Nephron progenitor cell (in vitro differentiated cells): ENCODE results near the gene PFKP.
A peak's percentile ranks its signal among the peaks of the same experiment; 100 is the strongest.

Experiments used
- DNase-seq: peaks from one replicate; pipeline ENCODE4 v3.0.0; 2021
- H3K27ac Mint-ChIP-seq: 2 replicates; pipeline ENCODE4 v1.8.0; 2021; ENCODE audit warnings: mild to moderate bottlenecking, moderate library complexity, mixed read lengths
- H3K27me3 Mint-ChIP-seq: 2 replicates; pipeline ENCODE4 v1.8.0; 2021; ENCODE audit warnings: mild to moderate bottlenecking, low read depth, mixed read lengths; ENCODE audit not compliant: poor library complexity
- H3K36me3 Mint-ChIP-seq: 2 replicates; pipeline ENCODE4 v1.8.0; 2021; ENCODE audit warnings: low read depth, mixed read lengths
- H3K4me1 Mint-ChIP-seq: 2 replicates; pipeline ENCODE4 v1.8.0; 2021; ENCODE audit warnings: mixed read lengths
- H3K4me3 Mint-ChIP-seq: 2 replicates; pipeline ENCODE4 v1.8.0; 2021; ENCODE audit warnings: mild to moderate bottlenecking, moderate library complexity, mixed read lengths
- H3K9me3 Mint-ChIP-seq: 2 replicates; pipeline ENCODE4 v1.8.0; 2021; ENCODE audit warnings: mild to moderate bottlenecking, moderate library complexity, mixed read lengths
- TF ChIP-seq, protein P1 (sequence below): fragments of 200-600 bp; sonication (generic); IDR thresholded peaks from 2 replicates; pipeline ENCODE4 v1.5.0; 2021; ENCODE audit warnings: antibody characterized with exemption

PFKP gene

DNA sequence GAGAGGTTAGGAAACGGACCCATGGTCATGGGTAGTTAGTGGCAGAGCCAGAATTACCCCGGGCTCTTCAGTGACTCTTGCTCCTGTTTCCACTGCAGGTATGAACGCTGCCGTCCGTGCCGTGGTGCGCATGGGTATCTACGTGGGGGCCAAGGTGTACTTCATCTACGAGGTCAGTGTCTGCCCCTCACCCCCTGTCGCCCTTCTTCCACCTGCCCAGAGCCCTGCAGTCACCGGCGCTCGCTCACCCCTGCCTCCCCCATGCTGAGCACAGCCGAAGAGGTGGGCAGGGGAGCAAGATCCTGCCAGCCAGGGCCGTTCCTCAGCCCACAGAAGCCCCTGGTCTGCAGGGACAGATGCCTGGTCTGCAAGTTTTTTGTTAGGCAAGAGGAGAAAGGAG lies 14.9 kb downstream of the PFKP start:
- Mint-ChIP-seq H3K4me1 (peaks cover 40% of the 10 kb centered on the region), H3K9me3 (no peaks in the 10 kb centered on the region), H3K4me3 (no peak overlapping the region), H3K36me3 (peaks cover 4% of the 10 kb centered on the region), H3K27ac (no peak overlapping the region), H3K27me3 (peaks cover 14% of the 10 kb centered on the region)
- TF ChIP-seq, protein P1, sequence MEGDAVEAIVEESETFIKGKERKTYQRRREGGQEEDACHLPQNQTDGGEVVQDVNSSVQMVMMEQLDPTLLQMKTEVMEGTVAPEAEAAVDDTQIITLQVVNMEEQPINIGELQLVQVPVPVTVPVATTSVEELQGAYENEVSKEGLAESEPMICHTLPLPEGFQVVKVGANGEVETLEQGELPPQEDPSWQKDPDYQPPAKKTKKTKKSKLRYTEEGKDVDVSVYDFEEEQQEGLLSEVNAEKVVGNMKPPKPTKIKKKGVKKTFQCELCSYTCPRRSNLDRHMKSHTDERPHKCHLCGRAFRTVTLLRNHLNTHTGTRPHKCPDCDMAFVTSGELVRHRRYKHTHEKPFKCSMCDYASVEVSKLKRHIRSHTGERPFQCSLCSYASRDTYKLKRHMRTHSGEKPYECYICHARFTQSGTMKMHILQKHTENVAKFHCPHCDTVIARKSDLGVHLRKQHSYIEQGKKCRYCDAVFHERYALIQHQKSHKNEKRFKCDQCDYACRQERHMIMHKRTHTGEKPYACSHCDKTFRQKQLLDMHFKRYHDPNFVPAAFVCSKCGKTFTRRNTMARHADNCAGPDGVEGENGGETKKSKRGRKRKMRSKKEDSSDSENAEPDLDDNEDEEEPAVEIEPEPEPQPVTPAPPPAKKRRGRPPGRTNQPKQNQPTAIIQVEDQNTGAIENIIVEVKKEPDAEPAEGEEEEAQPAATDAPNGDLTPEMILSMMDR, result no peak
- no peak for DNase-seq

DNA sequence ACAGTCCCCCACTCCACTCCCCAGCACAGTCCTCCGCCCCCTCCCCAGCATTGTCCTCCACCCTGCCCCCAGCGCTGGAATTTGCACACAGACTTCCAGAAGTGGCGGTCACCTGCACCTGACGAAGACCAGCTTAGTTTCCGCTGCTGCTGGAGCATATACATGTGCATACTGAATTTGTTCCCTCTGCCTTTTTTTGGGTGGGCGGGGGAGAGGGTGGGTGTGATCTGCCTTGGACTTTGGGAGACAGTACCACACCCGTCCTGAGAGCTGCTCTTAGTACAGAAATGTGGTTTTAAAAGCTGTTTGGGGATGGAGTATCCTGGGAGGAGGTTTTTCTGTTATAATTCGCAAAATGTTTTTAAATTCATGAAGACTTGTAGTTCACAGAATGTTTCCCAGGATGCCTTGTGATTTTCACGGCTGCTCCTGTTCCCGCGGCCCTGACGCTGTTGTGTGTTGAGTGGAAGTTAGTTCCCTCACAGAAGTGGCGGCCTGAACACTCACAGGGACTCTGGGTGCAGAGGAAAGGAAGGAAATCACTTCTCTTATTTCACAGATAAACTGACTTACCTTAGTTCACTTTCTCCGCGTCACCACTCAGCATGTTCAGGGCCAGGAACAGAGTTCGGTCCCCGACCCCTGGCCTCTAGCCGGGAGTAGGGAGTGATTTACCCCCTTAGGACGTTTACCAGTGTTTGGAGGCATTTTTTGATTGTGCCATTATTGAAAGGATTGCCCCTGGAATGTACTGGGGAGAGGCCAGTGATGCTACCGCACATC lies 18.6 kb downstream of the PFKP start:
- no peaks in the 10 kb centered on the region for H3K9me3 Mint-ChIP-seq
- peaks cover 11% of the 10 kb centered on the region for H3K27me3 Mint-ChIP-seq
- H3K4me1 Mint-ChIP-seq, result peaks cover 29% of the 10 kb centered on the region
- no peaks in the 10 kb centered on the region for H3K36me3 Mint-ChIP-seq
- H3K27ac Mint-ChIP-seq, result peak overlapping the region; percentile 94
- DNase-seq, result no peak
- H3K4me3 Mint-ChIP-seq, result no peak overlapping the region
- TF ChIP-seq, protein P1, result no peak

DNA sequence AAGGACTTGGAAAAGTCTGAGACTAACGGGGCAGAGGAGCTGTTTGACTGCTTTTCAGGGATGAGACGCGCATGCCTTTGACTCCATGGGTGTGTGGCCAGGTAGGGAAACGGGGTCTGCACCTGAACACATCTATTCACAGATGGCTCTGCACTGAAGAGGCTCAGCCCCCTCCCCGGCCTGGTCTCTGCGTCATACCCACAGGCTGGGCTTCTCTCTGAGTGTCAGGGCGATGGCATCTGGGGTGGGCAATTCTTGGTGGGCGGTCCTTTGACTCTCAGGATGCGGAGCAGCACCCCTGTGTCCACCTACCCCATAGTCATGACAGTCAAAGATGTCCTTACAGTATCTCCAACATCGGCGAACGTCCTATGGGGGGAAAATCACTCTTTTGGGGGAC lies 23.0 kb downstream of the PFKP start:
- no peaks in the 10 kb centered on the region for H3K9me3 Mint-ChIP-seq
- peak overlapping the region; percentile 47 for H3K27ac Mint-ChIP-seq
- DNase-seq, result no peak
- H3K27me3 Mint-ChIP-seq, result peaks cover 2% of the 10 kb centered on the region
- H3K4me3 Mint-ChIP-seq, result no peak overlapping the region
- H3K36me3 Mint-ChIP-seq, result peaks cover 12% of the 10 kb centered on the region
- TF ChIP-seq, protein P1, result no peak
- peaks cover 42% of the 10 kb centered on the region for H3K4me1 Mint-ChIP-seq

DNA sequence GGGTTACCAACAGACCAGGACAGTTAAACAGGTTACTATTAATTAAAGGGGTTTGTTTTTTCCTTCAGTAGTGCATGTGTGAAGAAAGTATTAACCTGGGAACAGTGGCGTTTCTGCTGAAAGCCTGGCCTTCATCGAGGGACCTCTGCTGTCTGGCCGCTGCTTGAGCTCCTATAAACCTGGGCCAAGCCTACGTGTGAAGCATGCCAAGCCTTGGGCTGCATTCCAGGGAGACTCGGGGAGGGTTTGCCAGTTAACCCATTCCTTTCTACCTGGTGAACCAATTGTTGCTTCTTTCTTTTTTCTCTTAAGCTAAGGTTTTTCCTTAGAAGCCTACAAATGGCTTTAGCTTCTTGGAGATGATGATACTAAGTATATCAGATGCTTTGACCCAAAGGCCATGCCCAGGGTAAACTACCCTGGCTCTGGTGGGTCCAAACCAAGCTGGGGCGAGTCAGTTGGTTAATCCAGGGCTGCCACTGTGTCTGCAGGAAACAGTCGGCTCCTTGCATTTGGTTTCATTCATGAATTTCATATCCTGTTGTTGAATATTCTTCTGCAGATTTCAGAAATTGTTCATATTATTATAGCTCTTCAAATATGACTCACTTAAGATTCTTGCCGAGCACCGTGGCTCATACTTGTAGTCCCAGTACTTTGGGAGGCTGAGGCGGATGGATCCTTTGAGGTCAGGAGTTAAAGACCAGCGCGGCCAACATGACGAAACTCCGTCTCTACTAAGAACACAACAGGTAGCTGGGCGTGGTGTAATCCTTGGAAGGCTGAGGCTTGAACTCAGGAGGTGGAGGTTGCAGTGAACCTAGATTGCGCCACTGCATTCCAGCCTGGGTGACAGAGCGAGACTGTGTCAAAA lies 23.8 kb downstream of the PFKP start:
- DNase-seq, result no peak
- TF ChIP-seq, protein P1, result no peak
- Mint-ChIP-seq H3K4me3 (no peak overlapping the region), H3K4me1 (peaks cover 43% of the 10 kb centered on the region), H3K27ac (no peak overlapping the region), H3K36me3 (peaks cover 12% of the 10 kb centered on the region), H3K9me3 (no peaks in the 10 kb centered on the region), H3K27me3 (peaks cover 2% of the 10 kb centered on the region)

DNA sequence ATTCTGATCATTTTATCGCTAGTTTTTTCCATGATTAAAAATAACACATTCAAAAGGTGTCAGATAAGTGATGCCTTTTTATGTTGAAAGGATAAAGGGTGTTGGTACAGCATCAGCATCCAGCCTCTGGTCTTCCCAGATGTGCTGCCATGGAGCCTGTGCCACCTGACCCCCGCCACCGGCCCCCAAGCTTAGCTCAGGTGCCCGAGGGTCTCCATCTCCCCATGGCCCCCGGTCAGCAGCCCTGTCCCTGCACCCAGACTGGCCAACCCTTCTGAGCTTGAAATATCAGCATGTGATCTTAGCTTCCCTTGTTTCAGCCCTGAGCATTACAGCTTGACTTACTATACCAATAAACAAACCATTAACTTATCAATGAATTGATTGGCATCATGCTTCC lies 24.6 kb downstream of the PFKP start:
- no peaks in the 10 kb centered on the region for H3K9me3 Mint-ChIP-seq
- TF ChIP-seq, protein P1, result no peak
- no peak for DNase-seq
- peak overlapping the region; percentile 7 for H3K4me3 Mint-ChIP-seq
- peaks cover 2% of the 10 kb centered on the region for H3K27me3 Mint-ChIP-seq
- H3K36me3 Mint-ChIP-seq, result peaks cover 12% of the 10 kb centered on the region
- H3K4me1 Mint-ChIP-seq, result peaks cover 36% of the 10 kb centered on the region
- H3K27ac Mint-ChIP-seq, result no peak overlapping the region
